ENCODE measurements around the gene PARS2. TPM values are rescaled to one million over a fixed set of nuclear protein-coding genes. Genes with fewer than 3 reads are reported as not detected.

PARS2 gene
- total RNA-seq, 1 donor from 2014 or later: 5.4 TPM

DNA sequence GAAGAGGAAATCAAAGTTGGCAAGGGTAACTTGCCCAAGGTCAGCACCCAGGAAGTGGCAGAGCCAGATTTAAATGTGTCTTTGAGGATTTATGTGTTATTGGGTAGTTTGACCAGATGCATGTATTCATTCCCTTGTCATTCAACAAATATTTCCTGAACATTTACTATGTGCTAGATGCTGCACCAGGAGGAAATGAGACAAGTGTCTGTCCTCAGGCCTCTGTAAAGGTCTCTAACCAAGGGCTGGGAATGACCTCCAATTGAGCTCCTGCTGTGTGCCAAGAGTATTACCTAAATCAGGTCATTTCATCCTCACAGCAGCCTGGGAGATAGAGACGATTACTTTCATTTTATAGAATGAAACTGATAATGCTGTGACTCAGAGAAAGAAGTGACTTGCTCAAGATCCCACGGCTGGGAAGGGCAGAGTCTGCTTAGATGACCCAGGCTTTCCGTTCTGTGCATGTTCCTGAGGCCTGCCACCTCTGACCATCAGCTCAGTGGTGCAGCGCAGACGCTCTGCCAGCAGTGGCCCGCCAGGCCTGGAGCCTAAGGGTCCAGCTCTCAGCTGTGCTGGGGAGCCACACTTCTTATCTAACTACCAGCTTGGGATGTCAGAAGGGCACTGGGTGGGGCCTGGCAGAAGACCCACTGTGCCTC, 40.3 kb upstream of the PARS2 start:
- no peaks in the 10 kb centered on the region for H3K79me2 ChIP-seq (ENCODE audit: insufficient read depth, low read length)
- Mint-ChIP-seq H3K9me3 (ENCODE audit: unreplicated experiment) (peaks cover 3% of the 10 kb centered on the region), H3K4me3 (ENCODE audit: unreplicated experiment) (no peak overlapping the region), H3K36me3 (ENCODE audit: low read depth, unreplicated experiment) (peaks cover 1% of the 10 kb centered on the region), H3K27me3 (ENCODE audit: low read depth, unreplicated experiment) (peaks cover 16% of the 10 kb centered on the region), H3K27ac (ENCODE audit: unreplicated experiment) (no peak overlapping the region), H3K4me1 (ENCODE audit: low read depth, unreplicated experiment) (no peaks in the 10 kb centered on the region)
- no peaks in the 10 kb centered on the region for H3K9me3 ChIP-seq (ENCODE audit: insufficient read depth, low read depth, low read length)
- no peak for TF ChIP-seq CTCF (IDR thresholded peaks at IDR 0.05; ENCODE audit: insufficient read depth, low read depth, low read length)
- TF ChIP-seq EZH2 (IDR thresholded peaks at IDR 0.05; ENCODE audit: insufficient read depth, low read length): no peak
- no peak overlapping the region for H3K27ac ChIP-seq (ENCODE audit: low read depth, low read length)
- FAIRE-seq (no peak), DNase-seq (ENCODE audit: low read depth) (no peak)
- H3K9ac ChIP-seq (ENCODE audit: low read length): no peak overlapping the region
- H3K27me3 ChIP-seq (ENCODE audit: insufficient read depth, low read length): peaks cover 27% of the 10 kb centered on the region
- no peaks in the 10 kb centered on the region for H4K20me1 ChIP-seq (ENCODE audit: insufficient read depth, low read length)
- H3K36me3 ChIP-seq (ENCODE audit: insufficient read depth, low read length): no peaks in the 10 kb centered on the region
- peaks cover 7% of the 10 kb centered on the region for H3K4me1 ChIP-seq (ENCODE audit: insufficient read depth, low read length)
- no peak overlapping the region for H3K4me3 ChIP-seq (ENCODE audit: insufficient read depth, low read depth, low read length)
- H2AFZ ChIP-seq (ENCODE audit: low read depth, low read length): no peak overlapping the region
- no peak overlapping the region for H3K4me2 ChIP-seq (ENCODE audit: low read length)

DNA sequence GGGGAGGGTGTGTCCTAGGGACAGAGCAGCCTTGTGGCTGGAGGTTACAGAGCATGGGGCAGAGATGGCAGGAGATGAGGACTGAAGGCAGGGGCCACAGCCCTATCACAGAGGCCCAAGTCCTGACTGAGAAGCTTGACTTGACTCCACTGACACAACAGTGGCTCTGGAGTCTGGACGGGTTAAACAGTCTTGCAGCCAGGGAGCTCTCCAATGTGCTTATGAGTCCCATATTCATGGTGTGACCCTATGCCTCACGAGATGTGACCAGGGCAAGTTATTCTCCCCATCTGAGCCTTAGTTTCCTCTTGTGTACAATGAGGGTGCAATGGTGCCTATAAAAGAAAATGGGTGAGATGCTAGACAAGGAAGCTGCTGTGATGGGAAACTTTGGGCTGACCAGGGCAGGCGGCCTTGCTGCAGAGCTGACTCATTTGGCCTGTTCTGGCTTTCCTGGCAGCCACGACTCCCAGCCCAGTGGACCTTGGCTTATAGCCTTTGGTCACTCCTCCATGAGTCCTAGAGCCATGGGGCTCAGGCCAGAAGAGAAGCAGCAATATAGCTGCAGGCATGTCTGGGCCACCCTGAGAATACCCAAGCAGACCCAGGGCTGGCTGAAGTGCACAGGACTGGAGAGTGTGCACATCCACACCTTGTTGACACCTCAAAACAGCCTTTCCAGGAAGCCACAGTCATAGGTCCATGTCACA, 39.6 kb upstream of the PARS2 start:
- no peaks in the 10 kb centered on the region for H3K4me1 Mint-ChIP-seq (ENCODE audit: low read depth, unreplicated experiment)
- no peak overlapping the region for H2AFZ ChIP-seq (ENCODE audit: low read depth, low read length)
- H3K9me3 Mint-ChIP-seq (ENCODE audit: unreplicated experiment): peaks cover 3% of the 10 kb centered on the region
- peaks cover 33% of the 10 kb centered on the region for H3K27me3 ChIP-seq (ENCODE audit: insufficient read depth, low read length)
- peaks cover 7% of the 10 kb centered on the region for H3K4me1 ChIP-seq (ENCODE audit: insufficient read depth, low read length)
- no peak overlapping the region for H3K9ac ChIP-seq (ENCODE audit: low read length)
- H3K79me2 ChIP-seq (ENCODE audit: insufficient read depth, low read length): no peaks in the 10 kb centered on the region
- H3K27ac Mint-ChIP-seq (ENCODE audit: unreplicated experiment): no peak overlapping the region
- DNase-seq (ENCODE audit: low read depth) (no peak), FAIRE-seq (no peak)
- no peak overlapping the region for H3K4me2 ChIP-seq (ENCODE audit: low read length)
- TF ChIP-seq CTCF (IDR thresholded peaks at IDR 0.05; ENCODE audit: insufficient read depth, low read depth, low read length) (no peak), EZH2 (IDR thresholded peaks at IDR 0.05; ENCODE audit: insufficient read depth, low read length) (no peak)
- no peaks in the 10 kb centered on the region for H3K9me3 ChIP-seq (ENCODE audit: insufficient read depth, low read depth, low read length)
- no peak overlapping the region for H3K4me3 Mint-ChIP-seq (ENCODE audit: unreplicated experiment)
- no peaks in the 10 kb centered on the region for H4K20me1 ChIP-seq (ENCODE audit: insufficient read depth, low read length)
- no peaks in the 10 kb centered on the region for H3K36me3 ChIP-seq (ENCODE audit: insufficient read depth, low read length)
- H3K4me3 ChIP-seq (ENCODE audit: insufficient read depth, low read depth, low read length): no peak overlapping the region
- H3K27me3 Mint-ChIP-seq (ENCODE audit: low read depth, unreplicated experiment): peaks cover 16% of the 10 kb centered on the region
- no peak overlapping the region for H3K27ac ChIP-seq (ENCODE audit: low read depth, low read length)
- peaks cover 1% of the 10 kb centered on the region for H3K36me3 Mint-ChIP-seq (ENCODE audit: low read depth, unreplicated experiment)

All from astrocyte (in vitro differentiated cells and primary cell).